ENCODE measurements around the gene ADIPOR2.
"Not testable (repeated sequence)": the region's sequence is repeated elsewhere in the genome, so short reads cannot be mapped to it uniquely, and the experiment has no call there.

Gene ADIPOR2

DNA sequence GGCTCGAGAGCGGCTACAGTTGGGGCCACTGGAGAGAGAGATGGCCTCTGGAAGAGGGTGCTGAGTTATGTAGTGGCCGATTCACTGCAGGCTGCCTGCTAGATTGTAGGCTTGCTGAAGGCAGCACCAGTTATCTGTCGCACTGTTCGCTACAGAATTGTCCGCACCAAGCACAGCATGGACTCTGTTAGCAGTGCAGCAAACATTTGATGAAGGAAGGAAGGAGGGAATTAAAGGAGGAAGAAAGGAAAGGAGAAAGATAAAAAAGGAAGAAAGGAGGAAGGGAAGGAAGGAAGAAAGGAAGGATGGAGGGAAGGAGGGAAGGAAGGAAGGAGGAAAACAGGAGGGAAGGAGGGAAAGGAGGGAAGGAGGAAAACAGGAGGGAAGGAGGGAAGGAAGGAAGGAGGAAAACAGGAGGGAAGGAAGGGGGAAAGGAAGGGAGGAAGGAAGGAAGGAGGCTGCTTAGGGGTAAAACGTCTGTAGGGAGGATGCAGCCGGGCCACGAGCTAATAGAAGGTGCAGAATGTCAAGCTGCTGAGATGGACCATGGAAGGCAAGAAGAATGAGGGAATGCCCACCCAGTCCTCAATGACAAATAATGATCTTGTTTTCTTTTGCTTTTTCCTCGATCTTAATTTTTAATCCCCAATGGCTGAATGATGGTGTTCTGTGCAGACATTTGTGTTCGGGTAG is 27.3 kb upstream of the ADIPOR2 start:
- in situ Hi-C loops (cut with MboI; ENCODE audit: low sequenced_read_pairs) = no loop called here

DNA sequence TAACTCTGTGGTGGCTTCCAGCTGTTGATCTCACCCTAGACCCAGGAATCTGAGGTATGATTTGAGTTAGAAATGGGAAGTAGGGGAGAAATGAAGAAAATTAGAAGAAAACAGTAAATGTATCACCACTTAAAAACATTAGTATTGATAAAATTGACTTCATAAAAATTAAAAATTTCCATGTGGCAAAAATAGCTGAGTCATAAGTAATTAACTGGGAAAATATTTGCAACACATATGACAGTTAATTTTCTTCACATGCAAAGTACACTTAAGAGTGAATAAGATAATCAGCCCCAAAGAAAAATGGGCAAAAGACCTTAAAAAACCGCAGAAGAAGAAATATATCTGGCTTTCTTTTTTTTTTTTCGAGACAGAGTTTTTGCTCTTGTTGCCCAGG is 25.5 kb upstream of the ADIPOR2 start:
- in situ Hi-C loops (cut with MboI; ENCODE audit: low sequenced_read_pairs) = no loop called here

DNA sequence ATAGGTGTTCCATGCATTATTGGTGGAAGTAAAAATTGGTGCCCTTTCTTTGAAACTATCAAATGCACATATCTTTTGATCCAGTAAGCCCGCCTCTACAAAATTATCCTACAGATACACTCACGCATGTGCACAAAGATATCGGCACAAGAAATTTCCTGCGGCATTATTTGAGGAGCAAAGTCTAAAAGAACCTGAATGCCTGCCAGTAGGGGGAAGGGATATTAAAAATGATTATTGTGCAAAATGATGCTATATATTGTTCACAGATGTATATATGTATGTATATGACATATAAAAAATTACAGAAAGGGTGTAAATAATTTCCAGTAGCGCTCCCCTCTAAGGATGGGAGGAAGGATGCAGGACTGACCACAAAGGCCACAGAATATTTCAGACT is 24.7 kb upstream of the ADIPOR2 start:
- in situ Hi-C loops (cut with MboI; ENCODE audit: low sequenced_read_pairs) = no loop called here

DNA sequence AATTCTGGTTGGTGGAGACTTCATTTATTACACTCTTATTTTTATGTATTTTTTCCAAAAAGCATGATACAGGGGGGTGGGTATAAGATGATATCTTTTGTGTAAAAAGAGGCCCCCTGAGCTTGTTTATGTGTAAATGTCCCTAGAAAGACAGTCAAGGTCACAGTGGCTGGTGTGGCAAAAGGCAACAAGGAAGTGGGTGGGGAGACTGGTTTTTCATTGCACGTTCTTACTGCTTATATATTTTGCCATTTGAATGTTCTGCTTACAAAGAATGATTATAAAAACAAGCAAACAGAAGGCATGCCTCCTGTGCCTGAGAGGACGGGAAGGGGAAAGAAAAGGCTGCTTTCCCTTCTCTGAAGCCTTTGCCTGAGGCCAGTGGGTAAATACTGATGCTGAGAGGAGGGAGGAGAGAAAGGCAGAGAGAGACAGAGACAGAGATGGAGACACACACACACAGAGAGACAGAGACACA is 24.1 kb upstream of the ADIPOR2 start:
- in situ Hi-C loops (cut with MboI; ENCODE audit: low sequenced_read_pairs) = no loop called here

DNA sequence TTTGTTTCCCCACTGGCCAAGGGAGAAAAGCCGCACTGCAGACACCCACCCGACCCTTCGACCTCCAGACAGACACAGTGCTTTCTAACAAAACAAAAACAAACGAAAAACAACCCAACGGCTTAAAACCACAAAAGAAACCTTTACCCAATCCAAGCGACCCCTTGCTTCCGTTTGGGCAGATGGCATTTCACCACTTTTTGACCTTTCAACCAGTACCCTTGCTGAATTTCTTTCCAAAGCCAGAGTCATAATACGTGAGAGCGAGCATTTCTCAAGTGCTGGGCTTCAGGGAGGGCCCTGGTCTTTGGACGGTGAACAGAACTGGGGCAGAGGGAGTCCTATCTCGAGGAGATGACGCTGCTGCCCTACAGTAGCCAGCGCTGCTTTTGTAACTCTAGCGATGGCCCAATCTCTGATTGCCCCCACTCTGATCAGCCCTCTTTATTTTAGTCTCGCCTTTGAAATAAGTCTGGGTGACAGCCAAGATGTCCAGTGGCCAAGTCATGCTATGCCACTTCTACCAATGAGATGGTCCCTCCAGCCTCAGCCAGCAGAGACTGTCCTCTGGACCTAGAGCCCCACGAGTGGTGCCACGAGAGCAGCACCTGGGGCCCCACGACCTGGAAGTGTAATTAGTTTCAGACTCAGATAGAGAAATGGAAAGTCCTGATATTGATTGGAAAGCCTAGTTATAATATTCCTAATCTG is 21.9 kb upstream of the ADIPOR2 start:
- in situ Hi-C loops (cut with MboI; ENCODE audit: low sequenced_read_pairs) = no loop called here

DNA sequence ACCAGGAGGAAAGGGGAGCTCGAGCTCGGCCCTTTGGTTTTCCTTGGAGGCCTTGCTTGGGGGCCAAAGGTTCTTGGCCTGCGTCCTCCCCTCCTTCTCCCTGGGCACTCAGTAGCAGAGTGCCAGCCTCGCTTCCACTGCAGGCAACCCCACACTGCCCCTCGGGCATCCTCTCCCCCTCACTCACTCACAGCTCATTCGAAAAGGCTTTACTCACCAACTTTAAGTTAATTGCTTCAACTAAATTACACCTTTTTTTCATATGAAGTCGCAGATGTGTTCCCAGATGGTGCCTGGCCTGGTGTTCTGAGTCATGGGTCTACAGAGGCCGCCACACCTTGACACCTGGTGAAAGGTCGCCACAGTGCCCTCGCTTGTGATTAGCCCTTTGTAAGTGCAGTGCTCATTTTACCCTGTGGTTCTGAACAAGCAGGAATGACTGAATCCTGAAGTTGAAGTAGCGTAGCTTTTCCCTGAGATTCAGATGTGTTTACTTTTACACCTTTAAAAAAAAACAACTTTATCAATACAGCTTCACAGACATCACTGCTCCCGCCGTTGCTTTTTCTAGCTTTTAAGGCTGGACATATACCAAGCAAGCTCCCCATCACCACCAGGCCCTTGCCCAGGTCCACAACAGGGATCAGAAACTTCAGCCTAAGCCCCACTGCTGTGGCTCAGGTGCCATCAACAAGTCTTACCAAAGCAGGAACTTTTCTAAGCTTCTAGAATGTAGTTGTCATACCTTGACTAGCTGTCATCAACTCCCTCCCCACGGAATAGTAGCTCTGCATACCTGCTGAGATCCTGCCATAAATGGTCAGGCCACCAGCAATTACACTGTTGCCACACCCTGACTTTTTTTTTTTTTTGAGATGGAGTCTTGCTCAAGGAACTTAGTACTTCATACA is 20.3 kb upstream of the ADIPOR2 start:
- in situ Hi-C loops (cut with MboI; ENCODE audit: low sequenced_read_pairs) = no loop called here

DNA sequence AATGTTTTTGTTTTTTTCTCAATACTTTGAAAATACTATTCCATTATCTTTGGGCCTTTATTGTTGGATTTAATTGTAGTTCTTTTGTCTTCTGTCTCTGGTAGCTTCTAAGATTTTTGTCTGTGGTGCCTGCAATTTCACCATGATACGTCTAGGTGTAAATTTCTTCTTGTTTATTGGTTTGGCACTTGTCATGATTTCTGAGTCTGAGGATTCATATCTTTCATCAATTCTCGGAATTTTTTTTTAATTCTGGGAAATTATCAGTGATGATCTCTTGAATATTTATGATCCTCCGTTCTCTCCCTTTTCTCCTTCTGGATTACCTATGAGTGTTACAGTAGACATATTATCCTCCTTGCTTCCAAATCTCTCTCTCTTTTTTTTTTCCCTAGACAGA is 14.8 kb upstream of the ADIPOR2 start:
- in situ Hi-C loops (cut with MboI; ENCODE audit: low sequenced_read_pairs) = no loop called here

DNA sequence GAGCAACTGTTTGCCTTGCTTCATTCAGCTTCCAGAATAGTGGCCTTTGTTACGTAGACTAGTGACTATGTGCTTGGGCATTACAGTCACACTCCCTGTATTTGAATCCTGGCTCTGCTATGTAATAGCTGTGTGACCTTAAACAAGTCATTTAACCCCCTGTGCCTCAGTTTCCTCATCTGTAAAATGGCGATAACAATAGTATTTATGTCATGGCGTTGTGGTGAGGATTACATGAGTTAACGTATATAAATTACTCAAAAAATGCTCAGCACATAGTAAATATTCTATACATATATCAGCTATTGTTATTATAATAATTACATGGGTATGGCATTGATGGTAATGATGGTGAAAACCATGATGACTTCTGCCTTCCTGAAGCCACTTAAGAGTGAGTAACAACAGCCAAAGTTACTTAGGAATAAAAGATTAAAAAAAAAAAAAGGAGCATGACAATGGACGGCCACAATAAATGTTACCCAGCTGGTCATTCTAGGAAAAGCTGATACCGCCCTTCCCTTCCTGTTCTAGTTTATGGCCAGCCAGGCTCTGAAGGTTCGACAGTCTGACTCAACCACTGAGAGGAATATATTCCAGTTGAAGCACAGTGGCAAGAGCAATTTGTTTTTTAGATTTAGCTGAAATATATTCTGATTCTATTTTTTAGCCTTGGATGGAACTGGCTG is 9.9 kb upstream of the ADIPOR2 start:
- in situ Hi-C loops (cut with MboI; ENCODE audit: low sequenced_read_pairs) = no loop called here

DNA sequence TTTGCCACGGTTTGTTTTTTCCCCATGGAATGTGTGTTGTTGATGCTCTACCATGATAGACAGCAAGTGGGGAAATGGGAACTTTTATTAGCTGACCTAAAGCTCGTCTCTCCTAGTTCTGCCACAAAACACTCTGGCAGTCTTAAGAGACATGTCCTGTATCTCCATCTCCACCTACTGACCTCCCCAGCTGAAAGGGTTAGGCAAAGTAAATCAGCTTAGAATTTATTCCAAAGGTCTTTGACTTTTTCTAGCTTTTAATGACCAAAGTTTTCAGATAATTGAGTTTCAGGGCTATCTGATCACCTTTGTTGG is 9.4 kb upstream of the ADIPOR2 start:
- in situ Hi-C loops (cut with MboI; ENCODE audit: low sequenced_read_pairs) = no loop called here

DNA sequence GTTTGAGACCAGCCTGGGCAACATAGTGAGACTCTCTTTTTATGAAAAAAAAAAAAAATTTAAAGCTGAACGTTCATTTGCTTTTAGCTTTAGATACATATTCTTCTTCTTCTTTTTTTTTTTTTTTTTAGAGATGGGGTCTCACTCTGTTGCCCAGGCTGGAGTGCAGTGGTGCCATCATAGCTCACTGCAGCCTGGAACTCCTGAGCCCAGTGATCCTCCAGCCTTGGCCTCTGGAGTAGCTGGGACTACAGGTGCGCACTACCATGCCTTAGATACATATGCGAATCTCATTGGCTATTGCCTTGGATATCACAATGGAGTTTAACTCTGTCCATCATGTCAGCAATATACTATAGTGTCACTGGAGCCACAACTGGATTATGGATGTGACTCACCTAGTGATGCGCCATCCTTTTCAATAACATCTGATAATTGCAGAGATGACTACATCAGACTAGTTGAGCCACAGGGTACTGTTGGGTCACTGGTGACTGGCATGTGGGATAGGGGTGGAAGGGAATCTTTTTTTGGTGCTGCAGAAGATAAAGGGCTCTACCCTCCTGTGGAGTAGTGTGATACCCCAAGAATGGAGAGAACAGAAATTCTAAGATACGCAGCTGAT is 2.7 kb upstream of the ADIPOR2 start:
- in situ Hi-C loops (cut with MboI; ENCODE audit: low sequenced_read_pairs) = no loop called here

DNA sequence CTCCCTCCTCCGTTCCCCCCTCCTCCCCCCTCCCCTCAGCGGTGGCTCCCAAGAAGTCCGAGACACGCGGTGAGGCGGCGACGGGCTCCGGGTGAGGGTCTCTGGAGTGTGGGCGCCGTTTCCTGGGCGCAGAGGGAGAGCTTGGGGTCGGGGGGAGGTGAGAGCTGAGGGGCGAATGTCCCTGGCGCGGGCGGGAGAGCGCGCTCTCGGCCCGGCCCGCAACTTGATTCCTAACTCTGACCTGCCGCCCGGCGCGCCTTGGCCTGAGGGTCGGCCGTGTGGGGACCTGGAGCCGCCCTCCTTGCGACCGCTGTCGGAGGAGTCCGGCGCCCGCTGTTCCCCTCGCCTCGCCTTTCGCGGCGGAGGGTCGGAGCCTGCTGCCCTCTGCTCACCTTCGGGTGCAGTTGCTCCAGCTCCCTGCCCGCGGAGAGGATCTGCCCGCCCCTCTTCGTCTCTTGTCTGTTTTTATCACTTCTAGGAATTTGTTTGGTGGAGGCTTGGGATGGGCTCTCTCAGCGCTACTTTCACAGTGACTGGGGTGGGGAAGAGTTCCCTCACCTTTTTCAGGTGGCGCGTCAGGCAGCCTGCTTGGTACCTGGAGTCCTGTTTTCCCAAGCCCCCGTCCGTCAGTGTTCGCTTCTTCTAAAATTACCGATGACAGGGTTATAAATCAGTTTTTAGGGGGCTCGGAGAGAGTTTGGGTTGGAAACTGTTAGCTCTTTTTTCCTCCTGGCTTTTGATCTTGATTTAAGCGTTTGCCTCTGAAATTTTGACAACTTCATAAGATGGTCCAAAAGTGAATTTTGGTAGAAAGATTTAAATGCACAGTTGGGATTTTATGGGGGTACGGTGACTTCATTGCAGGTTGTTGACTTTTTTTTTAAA is 495 bp downstream of the ADIPOR2 start:
- in situ Hi-C loops (cut with MboI; ENCODE audit: low sequenced_read_pairs) = no loop called here

DNA sequence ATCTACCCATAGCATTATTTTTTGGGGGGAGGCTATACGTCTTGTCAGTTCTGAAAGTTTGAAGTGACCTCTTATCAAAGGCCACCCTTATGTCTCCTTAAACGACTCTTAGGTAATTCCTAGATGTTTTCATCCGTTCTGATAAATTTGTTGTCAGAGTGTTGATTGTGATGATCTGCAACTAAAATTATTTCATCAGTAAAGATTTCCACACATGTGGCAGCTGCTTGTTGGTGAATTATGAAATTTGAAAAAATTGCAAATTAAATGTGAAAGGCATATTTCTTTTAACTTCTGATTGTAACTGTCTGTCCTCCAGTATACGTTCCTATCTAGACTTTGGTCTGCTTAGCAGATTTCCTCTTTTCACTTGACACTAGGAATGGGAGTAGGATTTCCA is 1.4 kb downstream of the ADIPOR2 start:
- in situ Hi-C loops (cut with MboI; ENCODE audit: low sequenced_read_pairs) = no loop called here

DNA sequence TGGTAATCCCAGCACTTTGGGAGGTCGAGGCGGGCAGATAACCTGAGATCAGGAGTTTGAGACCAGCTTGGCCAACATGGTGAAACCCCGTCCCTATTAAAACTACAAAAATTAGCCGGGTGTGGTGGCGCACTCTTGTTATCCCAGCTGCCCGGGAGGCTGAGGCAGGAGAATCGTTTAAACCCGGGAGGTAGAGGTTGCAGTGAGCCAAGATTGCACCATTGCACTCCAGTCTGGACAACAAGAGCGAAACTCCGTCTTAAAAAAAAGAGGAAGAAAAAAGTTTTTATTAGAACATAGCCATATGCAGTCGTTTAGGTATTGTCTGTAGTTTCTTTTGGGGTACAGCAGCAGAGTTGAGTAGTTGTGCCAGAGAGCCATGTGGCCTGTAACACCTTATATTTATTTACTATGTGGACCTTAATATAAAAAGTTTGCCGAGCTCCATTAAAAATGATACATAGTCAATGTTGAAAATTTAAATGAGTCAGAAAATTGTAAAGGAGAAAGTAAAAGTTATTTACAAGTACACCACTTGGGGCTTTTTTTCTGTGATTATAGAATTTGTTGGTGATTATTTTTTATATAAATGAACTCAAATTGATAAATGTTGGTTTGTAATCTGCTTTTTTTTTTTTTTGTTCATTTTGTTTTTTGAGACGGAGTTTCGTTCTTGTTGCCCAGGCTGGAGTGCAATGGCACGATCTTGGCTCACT is 2.2 kb downstream of the ADIPOR2 start:
- in situ Hi-C loops (cut with MboI; ENCODE audit: low sequenced_read_pairs) = no loop called here

DNA sequence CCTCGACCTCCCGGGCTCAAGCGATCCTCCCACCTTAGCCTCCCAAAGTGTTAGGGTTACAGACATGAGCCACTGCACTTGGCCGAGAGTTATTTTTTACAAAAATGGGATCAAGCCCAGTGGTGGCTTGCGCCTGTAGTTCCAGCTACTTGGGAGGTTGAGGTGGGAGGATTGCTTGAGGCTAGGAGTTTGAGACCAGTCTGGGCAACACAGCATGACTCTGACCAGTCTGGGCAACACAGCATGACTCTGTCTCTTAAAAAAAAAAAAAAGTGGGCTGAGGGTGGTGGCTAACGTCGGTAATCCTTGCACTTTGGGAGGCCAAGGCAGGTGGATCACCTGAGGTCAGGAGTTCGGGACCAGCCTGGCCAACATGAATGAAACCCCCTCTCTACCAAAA is 4.2 kb downstream of the ADIPOR2 start:
- in situ Hi-C loops (cut with MboI; ENCODE audit: low sequenced_read_pairs) = not testable (repeated sequence)

DNA sequence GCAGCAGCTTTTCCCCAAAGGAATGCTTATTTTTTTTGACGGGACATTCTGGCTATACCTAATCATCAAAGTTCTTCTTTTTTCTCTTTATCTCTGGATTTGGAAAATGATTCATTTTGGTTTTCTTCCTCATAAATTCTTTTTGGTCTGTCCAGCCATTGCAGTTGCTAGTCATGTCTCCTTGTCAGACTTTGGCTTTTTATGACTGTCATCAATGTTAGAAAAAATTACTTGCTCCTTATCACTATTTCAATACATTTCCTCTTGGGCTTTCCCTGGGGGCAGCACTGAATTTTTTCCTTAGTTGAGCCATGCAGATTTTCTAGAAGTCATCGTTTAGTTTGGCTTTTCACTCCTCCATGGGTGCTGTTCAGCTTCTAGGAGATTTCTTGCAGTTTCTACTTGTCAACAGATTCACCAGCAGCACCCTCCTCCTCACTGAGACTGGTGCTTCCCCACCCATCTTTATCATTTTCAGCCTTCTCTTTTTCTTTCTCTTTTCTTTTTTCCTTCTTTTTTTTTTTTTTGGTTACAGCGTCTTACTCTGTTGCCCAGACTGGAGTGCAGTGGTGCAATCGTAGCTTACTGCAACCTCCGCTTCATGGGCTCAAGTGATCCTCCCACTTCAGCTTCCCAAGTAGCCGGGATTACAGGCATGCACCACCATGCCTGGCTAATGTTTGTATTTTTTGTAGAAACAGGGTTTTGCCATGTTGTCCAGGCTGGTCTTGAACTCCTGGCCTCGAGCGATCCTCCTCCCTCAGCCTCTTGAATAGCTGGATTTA is 5.2 kb downstream of the ADIPOR2 start:
- in situ Hi-C loops (cut with MboI; ENCODE audit: low sequenced_read_pairs) = no loop called here

DNA sequence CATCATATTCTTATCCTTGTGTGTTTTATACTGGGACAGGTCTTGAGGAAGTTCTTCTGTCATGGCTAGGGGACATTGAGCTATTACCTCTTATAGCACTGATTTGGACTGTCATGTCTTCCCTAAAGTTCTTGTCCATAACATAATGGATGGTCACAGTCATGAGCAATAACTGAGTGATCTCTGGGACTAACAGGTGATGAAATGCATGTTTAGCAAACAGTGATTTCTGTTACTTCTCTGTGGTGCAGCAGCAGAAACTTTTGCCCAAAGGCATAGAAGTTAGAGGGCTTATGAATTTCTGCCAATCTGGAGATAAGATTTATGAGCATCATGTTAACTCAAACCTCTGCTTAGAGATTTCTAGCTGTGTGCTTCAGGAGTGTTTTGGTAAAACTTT is 5.9 kb downstream of the ADIPOR2 start:
- in situ Hi-C loops (cut with MboI; ENCODE audit: low sequenced_read_pairs) = no loop called here

DNA sequence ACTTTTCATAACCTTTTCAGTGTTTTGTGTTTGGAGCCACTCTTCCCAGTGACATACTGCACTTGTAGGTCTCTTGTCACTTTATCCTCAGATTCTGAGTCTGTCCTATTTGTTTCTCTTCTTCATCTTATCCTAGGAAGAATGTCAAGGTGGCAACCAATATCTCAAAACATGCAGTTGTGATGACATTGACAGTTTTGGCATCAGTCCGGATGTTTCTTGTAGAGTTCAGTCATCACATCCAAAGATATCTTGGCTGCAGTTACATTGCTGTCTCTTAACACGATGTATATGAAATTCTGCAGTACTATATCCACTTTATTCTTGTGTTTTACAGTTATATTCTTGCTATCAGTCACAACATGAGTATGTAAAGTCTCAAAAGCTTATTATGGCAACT is 6.4 kb downstream of the ADIPOR2 start:
- in situ Hi-C loops (cut with MboI; ENCODE audit: low sequenced_read_pairs) = no loop called here

DNA sequence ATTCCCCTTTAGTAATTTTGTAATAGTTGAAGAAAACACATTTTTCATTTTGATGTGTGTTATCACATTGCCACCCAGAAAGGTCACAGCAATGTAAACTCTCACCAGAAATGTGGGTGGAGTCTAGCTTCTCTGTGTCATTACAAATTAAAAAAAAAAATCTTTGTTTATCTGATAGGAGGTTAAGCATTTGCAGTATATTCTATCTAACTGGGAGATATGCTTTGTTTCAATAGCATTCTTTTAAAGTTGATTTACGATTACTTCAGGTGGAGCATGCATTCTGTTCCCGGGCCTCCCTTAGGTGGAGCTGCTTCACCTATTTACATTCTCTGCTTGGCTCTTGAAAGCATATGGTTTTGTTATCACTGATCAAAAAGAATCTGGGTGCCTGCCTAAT is 7.8 kb downstream of the ADIPOR2 start:
- in situ Hi-C loops (cut with MboI; ENCODE audit: low sequenced_read_pairs) = no loop called here
